ENCODE results near the gene NFATC1.
A peak's percentile ranks its signal among the peaks of the same experiment; 100 is the strongest.

Gene NFATC1

GRCh38 chr18:79457239-79457638, 61.5 kb downstream of the NFATC1 start:
- no peak for DNase-seq (ENCODE audit: low read depth)

DNA sequence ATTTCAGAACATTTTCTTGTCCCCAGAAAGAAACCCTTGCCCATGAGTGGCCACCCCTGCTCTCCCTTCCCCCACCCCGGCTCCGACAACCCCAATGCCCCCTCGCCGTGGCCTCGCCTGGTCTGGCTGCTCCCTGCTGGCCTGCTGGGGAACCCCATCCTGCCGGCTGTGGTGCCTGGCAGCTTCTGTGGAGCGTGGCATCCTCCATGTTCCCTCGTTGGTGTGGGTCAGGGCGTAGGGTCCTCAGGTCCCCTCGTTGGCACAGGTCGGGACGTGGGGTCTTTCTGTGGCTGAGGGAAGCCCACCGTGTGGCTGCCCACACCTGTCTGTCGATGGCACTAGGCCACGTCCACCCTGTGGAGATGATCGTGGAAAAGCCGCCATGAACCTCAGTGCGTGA, 61.9 kb downstream of the NFATC1 start:
- no peak for DNase-seq (ENCODE audit: low read depth)

DNA sequence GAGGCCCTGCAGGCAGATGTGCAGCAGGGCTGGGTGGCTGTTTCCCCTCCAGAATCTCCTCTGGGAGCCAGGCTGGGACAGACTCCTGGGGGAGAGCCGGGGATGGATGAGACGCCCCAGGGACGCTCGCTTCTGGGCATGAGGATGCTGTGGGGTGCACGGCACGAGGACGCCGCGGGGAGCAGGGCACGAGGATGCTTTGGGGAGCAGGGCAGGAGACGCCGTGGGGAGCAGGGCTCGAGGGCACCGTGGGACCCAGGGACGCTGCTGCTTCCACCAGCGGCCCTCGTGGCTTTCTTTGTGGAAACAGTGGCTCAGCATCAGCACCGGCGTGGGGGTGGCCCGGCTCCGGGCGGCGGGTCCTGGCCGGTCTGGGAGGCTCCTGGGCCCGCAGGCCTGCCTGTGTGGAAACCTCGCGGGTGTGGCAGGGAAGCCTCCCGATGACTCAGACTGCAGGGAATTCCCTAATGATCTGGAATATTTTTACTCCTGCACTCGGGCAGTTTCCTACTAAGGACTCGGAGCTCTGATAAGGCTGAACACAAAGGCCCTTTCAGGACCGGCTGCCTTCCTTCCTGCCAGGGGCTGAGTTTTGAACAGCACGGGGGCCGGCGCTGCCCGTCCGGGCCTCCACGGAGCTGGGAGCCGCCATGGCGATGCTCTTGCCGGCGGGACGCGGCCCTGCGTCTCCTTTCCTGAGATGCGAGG, 62.6 kb downstream of the NFATC1 start:
- peak; percentile 69 for DNase-seq (ENCODE audit: low read depth)

- DNase-seq (ENCODE audit: low read depth): no peak
These were observed 63.4 kb downstream of the NFATC1 start for GRCh38 chr18:79458917-79459803.

- DNase-seq (ENCODE audit: low read depth): no peak
These were observed 64.3 kb downstream of the NFATC1 start for GRCh38 chr18:79459946-79460480.

DNA sequence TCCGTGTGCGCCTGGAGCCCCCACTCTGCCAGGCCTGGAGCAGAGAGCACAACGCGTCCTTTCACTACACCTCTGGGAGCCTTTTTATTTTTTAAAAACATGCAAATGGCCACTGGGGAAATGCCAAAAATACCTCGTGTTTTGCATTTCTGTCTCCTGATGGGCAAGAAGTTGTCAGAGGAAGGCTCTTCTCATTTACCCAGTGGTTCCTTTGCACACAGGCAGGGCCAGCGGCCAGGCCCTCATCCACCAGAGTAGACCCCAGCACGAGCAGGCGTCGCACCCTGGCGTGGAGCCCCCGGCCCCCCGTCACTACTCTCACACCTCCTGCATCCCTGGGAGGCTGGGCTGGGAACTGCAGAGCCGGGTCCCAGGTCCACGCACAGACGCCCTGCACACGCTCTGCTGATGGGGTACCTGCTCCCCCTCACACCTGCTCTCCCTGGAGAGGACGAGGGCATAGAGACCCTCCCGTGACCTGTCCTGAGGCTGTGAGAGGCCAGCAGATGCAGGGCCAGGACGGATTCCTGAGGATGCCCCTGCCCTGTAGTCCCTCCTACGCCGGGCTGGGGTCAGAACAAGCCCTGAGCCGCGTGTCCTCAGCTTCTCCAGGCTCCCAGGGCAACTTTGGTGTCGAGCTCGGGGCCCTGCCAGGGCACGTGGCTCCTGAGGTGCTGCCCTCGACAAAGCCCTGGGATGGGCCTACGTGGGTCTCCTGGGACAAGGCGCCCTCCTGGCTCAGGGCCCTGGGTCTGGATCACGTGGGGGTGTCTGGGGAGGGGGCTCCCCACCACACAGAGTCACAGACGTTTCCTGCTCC, 65.0 kb downstream of the NFATC1 start:
- DNase-seq (ENCODE audit: low read depth): no peak

DNA sequence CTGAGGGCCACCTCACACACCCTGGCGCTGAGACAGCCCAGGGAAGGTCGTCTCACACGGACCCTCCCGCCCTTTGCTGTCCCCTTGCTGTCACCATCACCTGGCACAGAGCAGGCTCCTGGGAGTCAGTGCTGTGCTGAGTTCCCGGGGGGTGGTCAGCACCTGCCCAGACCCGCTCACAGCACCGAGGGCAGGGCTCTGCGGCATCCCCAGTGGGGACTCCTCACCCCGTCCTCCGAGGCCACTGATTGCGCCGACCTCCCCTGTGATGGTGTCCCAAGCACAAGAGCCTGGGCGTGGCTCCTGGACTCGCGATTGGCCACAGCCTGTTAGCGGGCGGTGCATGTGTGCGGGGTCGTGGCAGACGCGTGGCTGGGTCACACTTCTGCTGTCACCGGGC, 65.9 kb downstream of the NFATC1 start:
- DNase-seq (ENCODE audit: low read depth): no peak

DNA sequence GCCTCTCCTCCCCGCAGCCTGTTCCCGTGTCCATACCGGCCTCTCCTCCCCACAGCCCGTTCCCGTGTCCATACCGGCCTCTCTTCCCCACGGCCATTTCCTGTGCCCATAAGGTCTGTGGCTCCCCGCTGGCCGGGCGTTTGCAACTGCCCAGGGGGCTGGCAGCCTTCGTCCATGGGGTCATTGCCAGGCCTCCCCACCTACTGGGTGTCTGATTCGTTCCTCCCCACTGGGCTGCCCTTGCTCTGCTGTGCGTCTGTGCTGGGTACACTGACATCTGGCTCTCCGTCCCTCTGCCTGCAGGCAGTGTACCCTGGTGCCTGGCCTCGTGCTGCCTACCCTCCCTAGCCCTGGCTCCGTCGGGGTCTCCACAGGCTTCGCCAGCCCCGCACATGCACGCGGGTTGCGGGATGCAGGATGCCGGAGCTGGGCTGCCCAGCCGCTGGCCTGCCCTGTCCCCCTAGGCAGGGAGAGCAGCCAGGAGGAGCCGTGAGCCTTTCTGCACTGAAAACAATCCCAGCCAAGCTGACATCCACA, 67.8 kb downstream of the NFATC1 start:
- no peak for DNase-seq (ENCODE audit: low read depth)

DNA sequence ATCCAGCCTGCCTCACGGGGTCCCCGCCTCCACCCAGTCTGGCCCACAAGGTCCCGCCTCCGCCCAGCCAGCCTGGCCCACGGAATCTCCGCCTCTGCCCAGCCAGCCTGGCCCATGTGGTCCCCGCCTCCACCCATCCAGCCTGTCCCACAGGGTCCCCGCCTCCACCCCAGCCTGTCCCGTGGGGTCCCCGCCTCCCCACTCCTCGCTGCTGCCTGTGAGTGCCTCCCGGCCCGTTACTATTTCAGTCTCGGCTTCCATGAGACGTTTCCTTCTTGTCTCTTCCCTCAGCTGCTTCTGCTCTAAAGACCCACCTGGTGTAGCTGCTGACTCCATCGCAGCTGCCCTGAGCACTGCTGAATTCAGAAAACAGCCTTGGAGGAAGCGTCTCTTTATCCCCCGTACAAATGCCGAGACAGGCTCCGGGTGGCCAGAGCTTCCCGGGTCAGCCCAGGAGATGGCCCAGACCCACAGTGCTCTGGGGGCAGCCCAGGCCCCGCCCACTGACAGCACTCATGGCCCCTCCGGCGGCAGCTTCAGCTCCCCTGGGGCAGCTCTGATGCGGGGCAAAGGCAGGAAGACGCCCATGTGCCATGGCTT, 69.8 kb downstream of the NFATC1 start:
- no peak for DNase-seq (ENCODE audit: low read depth)

GRCh38 chr18:79466591-79466990, 70.9 kb downstream of the NFATC1 start:
- DNase-seq (ENCODE audit: low read depth): no peak

DNA sequence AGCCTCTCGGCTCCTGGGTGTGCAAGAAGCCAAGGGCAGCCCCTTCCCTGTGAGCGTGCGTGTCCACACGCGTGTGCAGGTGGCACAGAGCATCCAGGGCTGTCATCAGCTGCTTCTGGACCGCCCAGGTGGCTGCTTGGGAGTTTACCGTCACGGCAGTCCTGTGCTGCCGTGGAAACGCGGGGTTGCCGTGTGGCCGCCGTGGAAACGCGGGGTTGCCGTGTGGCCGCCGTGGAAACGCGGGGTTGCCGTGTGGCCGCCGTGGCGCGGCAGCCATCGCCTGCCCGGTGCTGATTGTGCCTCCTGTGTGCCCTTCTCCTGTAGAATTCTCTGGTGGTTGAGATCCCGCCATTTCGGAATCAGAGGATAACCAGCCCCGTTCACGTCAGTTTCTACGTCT, 71.4 kb downstream of the NFATC1 start:
- no peak for DNase-seq (ENCODE audit: low read depth)

- no peak for DNase-seq (ENCODE audit: low read depth)
These were observed 72.5 kb downstream of the NFATC1 start for GRCh38 chr18:79468119-79468789.

DNA sequence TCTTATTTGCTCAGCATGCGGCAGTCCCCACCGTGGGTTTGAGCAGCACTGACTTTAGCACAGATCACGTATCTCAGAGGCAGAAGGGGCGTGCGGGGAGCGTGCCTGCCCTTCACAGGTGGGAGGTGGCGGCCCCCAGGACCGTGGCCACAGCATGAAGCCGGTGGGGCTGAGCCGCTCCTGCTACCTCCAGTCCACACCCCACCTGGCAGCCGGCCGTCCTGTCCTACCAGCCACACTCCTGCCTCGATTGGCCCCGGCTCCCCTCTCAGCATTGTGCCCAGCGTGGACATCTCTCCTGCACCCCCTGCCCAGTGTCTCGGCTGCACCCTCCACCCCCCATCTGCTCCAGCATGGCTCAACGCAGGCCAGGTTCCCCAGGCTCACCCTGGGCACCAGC, 73.6 kb downstream of the NFATC1 start:
- no peak for DNase-seq (ENCODE audit: low read depth)

GRCh38 chr18:79469751-79470505, 74.2 kb downstream of the NFATC1 start:
- DNase-seq (ENCODE audit: low read depth): no peak

DNA sequence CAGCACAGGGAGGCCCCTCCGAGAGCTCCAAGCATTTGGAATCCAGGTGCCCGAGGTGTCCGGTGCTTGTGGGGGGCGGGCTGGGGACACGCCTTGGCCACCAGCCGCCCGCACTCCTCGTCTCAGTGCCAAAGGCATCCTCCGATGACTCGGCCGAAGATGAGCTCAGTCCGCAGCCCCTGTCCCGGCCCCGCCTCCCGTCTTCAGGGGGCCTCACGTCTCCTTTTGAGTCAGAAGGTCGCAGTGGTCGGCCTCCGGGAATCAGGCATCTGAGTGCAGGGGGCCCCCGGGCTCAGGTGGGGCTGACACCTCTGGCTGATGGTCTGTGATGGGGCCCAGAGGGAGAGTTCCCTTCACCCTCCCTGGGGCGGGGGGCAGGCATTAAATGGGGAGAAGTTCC, 74.8 kb downstream of the NFATC1 start:
- no peak for DNase-seq (ENCODE audit: low read depth)

DNA sequence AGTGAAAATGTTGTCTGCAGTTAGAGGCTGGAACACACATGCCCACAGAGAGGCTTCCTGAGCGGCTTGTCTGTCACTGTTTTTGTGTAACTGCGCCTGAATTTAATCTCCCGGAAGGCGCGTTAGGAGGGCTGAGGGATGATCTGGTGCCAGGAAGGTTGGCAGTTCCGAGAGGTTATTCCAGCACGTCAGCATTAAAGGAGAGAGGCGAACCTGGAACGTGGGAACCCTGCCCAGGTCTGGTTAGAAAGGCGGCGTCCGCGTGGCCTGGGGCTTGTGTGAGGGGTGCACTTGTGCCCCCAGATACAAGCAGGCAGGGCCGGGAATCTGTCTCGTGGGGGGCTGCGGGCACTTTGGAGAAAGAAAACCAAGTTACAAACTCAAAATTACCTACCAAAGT, 75.3 kb downstream of the NFATC1 start:
- no peak for DNase-seq (ENCODE audit: low read depth)

DNA sequence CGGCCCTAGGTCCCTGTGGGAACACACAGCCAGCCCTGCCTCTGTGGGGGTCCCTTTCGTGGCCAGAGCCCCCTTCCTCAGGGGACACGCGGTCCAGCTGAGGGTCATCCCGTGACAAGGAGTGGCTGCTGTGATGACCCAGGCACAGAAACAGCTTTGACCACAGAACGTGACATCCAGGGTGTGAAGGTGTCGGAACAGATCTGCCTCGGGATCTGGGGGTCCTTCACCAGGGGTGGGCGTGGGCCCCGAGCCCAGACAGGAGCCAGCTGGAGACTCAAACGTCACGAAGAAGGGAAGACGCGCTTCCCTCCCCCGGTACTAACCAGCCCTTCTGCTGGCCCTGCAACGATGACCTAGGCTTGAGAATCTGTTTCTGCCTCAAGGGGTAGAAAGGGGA, 75.9 kb downstream of the NFATC1 start:
- DNase-seq (ENCODE audit: low read depth): no peak

DNA sequence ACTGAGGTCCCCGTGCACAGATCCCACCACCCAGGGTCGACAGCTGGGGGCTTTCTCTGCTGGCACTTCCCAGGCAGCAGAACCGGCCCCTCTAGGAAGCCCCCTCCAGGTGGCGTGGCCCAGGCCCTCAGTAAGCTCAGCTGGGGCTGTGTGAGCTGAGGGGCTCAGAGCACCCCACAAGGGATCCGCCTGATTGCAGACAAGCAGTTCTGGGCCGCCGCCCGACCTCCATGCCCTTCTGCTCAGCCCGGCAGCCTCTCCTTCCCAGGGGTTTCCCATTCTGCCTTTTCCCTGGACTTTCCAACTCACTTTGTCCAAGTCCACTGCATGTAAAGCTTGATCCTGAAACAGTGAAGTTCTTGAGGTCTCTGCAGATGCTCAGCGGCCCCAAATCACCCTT, 76.4 kb downstream of the NFATC1 start:
- DNase-seq (ENCODE audit: low read depth): no peak

DNA sequence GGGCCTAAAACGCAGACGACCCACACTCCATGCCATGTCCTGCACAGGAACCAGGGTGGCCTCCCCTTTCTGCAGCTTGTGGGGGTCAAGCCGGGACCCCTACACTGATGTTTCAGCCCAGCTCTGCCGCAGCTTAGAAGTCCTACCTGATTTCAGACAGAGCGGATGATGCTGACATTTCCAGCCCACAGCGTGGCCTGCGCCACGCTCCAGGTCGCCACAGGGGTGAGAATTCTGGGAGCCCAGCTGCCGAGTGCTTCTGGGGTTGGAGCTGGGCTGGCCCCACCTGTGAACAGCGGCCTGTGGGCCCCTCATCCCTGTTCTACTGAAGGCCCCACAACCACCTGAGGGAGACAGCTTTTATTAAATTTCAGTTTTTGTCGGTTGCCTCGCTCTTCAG, 77.2 kb downstream of the NFATC1 start:
- DNase-seq (ENCODE audit: low read depth): no peak
